Endothelial cell of umbilical vein (primary cell): ENCODE data around the gene SPOP. TPM values are rescaled to one million over a fixed set of nuclear protein-coding genes. Genes with fewer than 3 reads are reported as not detected.

Source experiments
- BruUV-seq: library from RNA; stranded (reverse); fragments of 400-500 nt; replicated peaks from 2 replicates; lab custom pipeline; 2021; lab: Mats Ljungman, UMichigan
- CTCF ChIA-PET: fragments of 300-600, 350-600 bp; sonication (Branson Sonifier 250); formaldehyde crosslinking; loops from one replicate; lab custom pipeline; 2021; ENCODE audit warnings: antibody characterized with exemption, inconsistent platforms; lab: Charles Lee
- POLR2A ChIA-PET: fragments of 300-600, 350-600 bp; sonication (Branson Sonifier 250); formaldehyde crosslinking; loops from one replicate; lab custom pipeline; 2021; ENCODE audit warnings: antibody characterized with exemption, inconsistent platforms; lab: Charles Lee
- DNase-seq: peaks from one replicate; pipeline ENCODE4 v3.0.0-alpha.2; 2011; ENCODE audit warnings: low read depth, low spot score
- FAIRE-seq: peaks from 2 replicates; lab custom pipeline; 2011; peaks lifted over from hg19 to GRCh38; lab: Jason Lieb, UNC
- H2AFZ ChIP-seq: 2 replicates; pipeline ENCODE4 v1.6.0; 2012; ENCODE audit warnings: low read depth, low read length, control low read depth, inconsistent platforms
- H3K27ac ChIP-seq: 2 replicates; pipeline ENCODE4 v1.5.1; 2011; ENCODE audit warnings: low read depth, mild to moderate bottlenecking, control low read depth, low read length, moderate library complexity; ENCODE audit not compliant: insufficient read depth
- H3K27me3 ChIP-seq, 2 experiments: 2 replicates each; pipeline versions ENCODE4 v1.6.0 to v1.6.1; 2011; ENCODE audit warnings: low read length in 2 of 2, mixed read lengths in 1 of 2; ENCODE audit not compliant: control insufficient read depth in 2 of 2, insufficient read depth in 2 of 2
- H3K36me3 ChIP-seq, 2 experiments: 2 replicates in 1 of 2; 3 replicates in 1 of 2; pipeline ENCODE4 v1.5.1; 2011; ENCODE audit warnings: low read length in 2 of 2, mild to moderate bottlenecking in 1 of 2, moderate library complexity in 1 of 2; ENCODE audit not compliant: control insufficient read depth in 2 of 2, insufficient read depth in 2 of 2; ENCODE audit errors: extremely low read depth in 1 of 2
- H3K4me1 ChIP-seq: 3 replicates; pipeline ENCODE4 v1.5.1; 2011; ENCODE audit warnings: mild to moderate bottlenecking, low read length; ENCODE audit not compliant: control insufficient read depth, insufficient read depth; ENCODE audit errors: extremely low read depth
- H3K4me2 ChIP-seq: 2 replicates; pipeline ENCODE4 v1.6.1; 2011; ENCODE audit warnings: low read length, control low read depth, mixed read lengths; ENCODE audit not compliant: insufficient read depth
- H3K4me3 ChIP-seq, 3 experiments: fragments of 200-600 bp in 1 of 3; sonication (generic), shearing (Covaris generic) in 1 of 3; replicated peaks in 1 of 3; 2 replicates each; pipeline ENCODE4 v1.5.1; 2011 to 2016; ENCODE audit warnings: control low read depth in 3 of 3, low read length in 3 of 3, mild to moderate bottlenecking in 2 of 3, inconsistent platforms in 1 of 3, low read depth in 1 of 3, moderate library complexity in 1 of 3; ENCODE audit not compliant: insufficient read depth in 1 of 3
- H3K79me2 ChIP-seq: 2 replicates; pipeline ENCODE4 v1.6.0; 2012; ENCODE audit warnings: low read length, inconsistent platforms; ENCODE audit not compliant: control insufficient read depth, insufficient read depth
- H3K9ac ChIP-seq: replicated peaks from 2 replicates; pipeline ENCODE3; 2011; ENCODE audit warnings: low read length, control low read depth; ENCODE audit not compliant: insufficient read depth; ENCODE audit errors: extremely low read depth
- H3K9me1 ChIP-seq: replicated peaks from 3 replicates; pipeline ENCODE4 v1.6.0; 2011; ENCODE audit warnings: mild to moderate bottlenecking, low read length; ENCODE audit not compliant: control insufficient read depth, insufficient read depth; ENCODE audit errors: extremely low read depth
- H3K9me3 ChIP-seq: replicated peaks from 2 replicates; pipeline ENCODE4 v1.5.1; 2012; ENCODE audit warnings: low read length, inconsistent platforms; ENCODE audit not compliant: control insufficient read depth, insufficient read depth
- H4K20me1 ChIP-seq: replicated peaks from 2 replicates; pipeline ENCODE3; 2011; ENCODE audit warnings: mild to moderate bottlenecking, low read length; ENCODE audit not compliant: control insufficient read depth, insufficient read depth; ENCODE audit errors: extremely low read depth
- EZH2 ChIP-seq: IDR thresholded peaks from 2 replicates; pipeline ENCODE4 v1.6.1; 2012; ENCODE audit warnings: borderline replicate concordance, low read depth, mild to moderate bottlenecking, moderate library complexity, low read length, inconsistent platforms; ENCODE audit not compliant: severe bottlenecking
- FOS ChIP-seq: IDR thresholded peaks from 2 replicates; pipeline ENCODE4 v1.6.1; 2011; ENCODE audit warnings: mild to moderate bottlenecking, low read length, moderate library complexity, borderline replicate concordance; ENCODE audit not compliant: insufficient read depth
- GATA2 ChIP-seq: IDR thresholded peaks from 2 replicates; pipeline ENCODE4 v1.7.0; 2011; ENCODE audit warnings: low read depth, mild to moderate bottlenecking, moderate library complexity, mixed read lengths, low read length; ENCODE audit not compliant: insufficient read length, insufficient read depth
- JUN ChIP-seq: IDR thresholded peaks from 2 replicates; pipeline ENCODE4 v1.6.1; 2011; ENCODE audit warnings: borderline replicate concordance, low read depth; ENCODE audit not compliant: insufficient read length, insufficient read depth
- MYC ChIP-seq: IDR thresholded peaks from one replicate; pipeline ENCODE4 v1.6.1; 2011; ENCODE audit warnings: mild to moderate bottlenecking, low read depth, low read length
- POLR2A ChIP-seq: IDR thresholded peaks from 2 replicates; pipeline ENCODE4 v1.6.1; 2012; ENCODE audit warnings: low read depth, mild to moderate bottlenecking, control low read depth, low read length
- POLR2AphosphoS5 ChIP-seq: IDR thresholded peaks from 2 replicates; pipeline ENCODE4 v1.6.1; 2012; ENCODE audit warnings: low read depth, mild to moderate bottlenecking, control low read depth, low read length, moderate library complexity; ENCODE audit not compliant: insufficient read depth
- dilution Hi-C: fragments of 300-500 bp; cut with MboI; formaldehyde crosslinking; loops from one replicate; pipeline ENCODE4 v1.15.0; 2019; ENCODE audit warnings: low sequenced_read_pairs; ENCODE audit not compliant: extremely low pct_ligation_motif_present
- intact Hi-C: fragments of 100-400 bp; cut with micrococcal nuclease; formaldehyde crosslinking; loops from one replicate; pipeline ENCODE4 v1.10.0; 2022
- polyA plus RNA-seq, 4 experiments: library from polyadenylated mRNA; depleted of rRNA in 3 of 4; stranded (reverse) in 3 of 4; unstranded in 1 of 4; fragments of >200 nt; gene quantifications; 2 replicates each; pipeline versions ENCODE4 v1.2.1 to v1.2.3, GENCODE V29; 2011 to 2012; ENCODE audit warnings: missing spikeins in 1 of 4
- total RNA-seq: library from RNA; stranded (reverse); gene quantifications from 2 replicates; pipeline ENCODE4 v1.2.3, GENCODE V29; 2021
- TF ChIP-seq, protein P1 (sequence below), 2 donors: IDR thresholded peaks; 1 replicate in 1 of 2; 2 replicates in 1 of 2; pipeline ENCODE4 v1.5.1; 2011; ENCODE audit warnings: low read length in 2 of 2, mild to moderate bottlenecking in 2 of 2, moderate library complexity in 2 of 2, control low read depth in 1 of 2, inconsistent platforms in 1 of 2, low read depth in 1 of 2; ENCODE audit not compliant: insufficient read depth in 1 of 2; ENCODE audit errors: extremely low read depth in 1 of 2
- TF ChIP-seq, protein P2 (sequence below): IDR thresholded peaks from 2 replicates; pipeline ENCODE4 v1.6.1; 2011; ENCODE audit not compliant: insufficient read depth, insufficient read length

The SPOP gene
- total and polyA plus RNA-seq, 2 donors (not counting 3 experiments of a cell fraction or from before 2014, with no cell fraction given), result 46.9 to 61.0 TPM

DNA sequence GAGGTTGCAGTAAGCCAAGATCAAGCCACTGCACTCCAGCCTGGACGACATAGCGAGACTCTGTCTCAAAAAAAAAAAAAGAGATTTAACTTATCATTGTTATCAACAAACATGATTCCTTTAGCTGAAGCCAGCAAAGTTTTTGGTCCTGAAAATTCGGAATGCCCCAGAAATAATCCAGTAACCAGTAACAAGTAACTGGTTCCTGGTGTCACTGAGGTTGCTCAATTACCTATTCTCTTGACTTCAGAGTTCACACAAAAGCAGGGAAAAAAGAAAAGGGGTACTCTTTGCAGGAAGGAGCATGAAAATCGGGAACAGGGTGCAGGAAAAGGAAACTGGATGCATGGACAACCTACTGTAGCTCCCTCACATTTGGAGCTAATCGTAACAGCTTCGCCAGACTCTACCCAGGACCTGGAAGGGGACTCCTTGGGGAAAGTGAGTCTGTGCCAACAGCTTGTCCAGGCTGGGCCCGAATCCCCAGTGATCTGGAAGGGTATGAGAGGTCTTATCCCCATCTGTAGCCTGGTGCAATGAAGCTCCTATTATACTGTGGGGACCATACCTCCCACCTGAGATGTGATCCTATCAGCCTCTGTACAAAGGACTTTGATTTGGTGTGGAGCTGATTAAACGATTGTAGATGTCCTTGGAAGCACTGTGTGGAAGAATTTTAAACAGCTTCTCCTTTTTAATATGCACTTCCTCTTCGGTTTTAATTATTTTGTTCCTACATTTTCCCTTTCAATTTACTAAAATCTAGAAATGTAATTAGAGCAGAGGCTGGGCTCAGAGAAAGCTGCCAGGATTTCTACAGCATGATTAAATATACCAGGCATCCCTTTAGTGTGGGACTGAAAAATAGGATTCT lies 3.4 kb upstream of the SPOP start:
- Histone ChIP-seq H3K9ac (no peak overlapping the region), H4K20me1 (no peaks in the 10 kb centered on the region), H3K27me3 (no peaks in the 10 kb centered on the region), H3K4me1 (peaks cover 3% of the 10 kb centered on the region), H3K4me2 (no peak overlapping the region), H3K4me3 (no peak overlapping the region), H3K36me3 (no peaks in the 10 kb centered on the region), H3K9me1 (no peaks in the 10 kb centered on the region), H3K27ac (no peak overlapping the region), H3K9me3 (no peaks in the 10 kb centered on the region), H3K79me2 (peaks cover 9% of the 10 kb centered on the region), H2AFZ (no peak overlapping the region)
- DNase-seq (no peak), FAIRE-seq (no peak)
- CTCF ChIA-PET, result interaction anchor here (0.9 to 1.9 kb wide), 5 partner anchors 10 to 111 kb away, joined by 3 to 7 read pairs (median 4); partner anchors contain the start of gene NXPH3
- intact Hi-C loops (no loop called here), dilution Hi-C loops (no loop called here)
- BruUV-seq, result no TSS peak
- TF ChIP-seq POLR2A (no peak), MYC (no peak), FOS (no peak), EZH2 (no peak), POLR2AphosphoS5 (no peak), JUN (no peak), GATA2 (no peak)
- TF ChIP-seq, protein P1, sequence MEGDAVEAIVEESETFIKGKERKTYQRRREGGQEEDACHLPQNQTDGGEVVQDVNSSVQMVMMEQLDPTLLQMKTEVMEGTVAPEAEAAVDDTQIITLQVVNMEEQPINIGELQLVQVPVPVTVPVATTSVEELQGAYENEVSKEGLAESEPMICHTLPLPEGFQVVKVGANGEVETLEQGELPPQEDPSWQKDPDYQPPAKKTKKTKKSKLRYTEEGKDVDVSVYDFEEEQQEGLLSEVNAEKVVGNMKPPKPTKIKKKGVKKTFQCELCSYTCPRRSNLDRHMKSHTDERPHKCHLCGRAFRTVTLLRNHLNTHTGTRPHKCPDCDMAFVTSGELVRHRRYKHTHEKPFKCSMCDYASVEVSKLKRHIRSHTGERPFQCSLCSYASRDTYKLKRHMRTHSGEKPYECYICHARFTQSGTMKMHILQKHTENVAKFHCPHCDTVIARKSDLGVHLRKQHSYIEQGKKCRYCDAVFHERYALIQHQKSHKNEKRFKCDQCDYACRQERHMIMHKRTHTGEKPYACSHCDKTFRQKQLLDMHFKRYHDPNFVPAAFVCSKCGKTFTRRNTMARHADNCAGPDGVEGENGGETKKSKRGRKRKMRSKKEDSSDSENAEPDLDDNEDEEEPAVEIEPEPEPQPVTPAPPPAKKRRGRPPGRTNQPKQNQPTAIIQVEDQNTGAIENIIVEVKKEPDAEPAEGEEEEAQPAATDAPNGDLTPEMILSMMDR (IDR thresholded peaks at IDR 0.05; ENCODE audit: extremely low read depth in 1 of 2, insufficient read depth in 1 of 2, low read depth in 1 of 2, low read length in 2 of 2), result no peak
- TF ChIP-seq, protein P2, sequence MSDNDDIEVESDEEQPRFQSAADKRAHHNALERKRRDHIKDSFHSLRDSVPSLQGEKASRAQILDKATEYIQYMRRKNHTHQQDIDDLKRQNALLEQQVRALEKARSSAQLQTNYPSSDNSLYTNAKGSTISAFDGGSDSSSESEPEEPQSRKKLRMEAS, result no peak
- POLR2A ChIA-PET, result no interaction called here
